Testis (tissue), 2 donors: ENCODE results near the gene HSPA5.

Experiments
- POLR2A ChIP-seq: fragments of 450-650 bp; IDR thresholded peaks from one replicate; pipeline ENCODE4 v1.6.1; 2017; ENCODE audit warnings: antibody characterized with exemption, mild to moderate bottlenecking, moderate library complexity
- TF ChIP-seq, protein P1 (sequence below), 3 experiments: fragments of 450-650 bp in 2 of 3; fragments of 200-600 bp in 1 of 3; sonication (generic) in 1 of 3; IDR thresholded peaks; one replicate each; pipeline ENCODE4 v1.5.1; 2016 to 2019; ENCODE audit warnings: antibody characterized with exemption in 3 of 3, mild to moderate bottlenecking in 2 of 3, moderate library complexity in 1 of 3

DNA sequence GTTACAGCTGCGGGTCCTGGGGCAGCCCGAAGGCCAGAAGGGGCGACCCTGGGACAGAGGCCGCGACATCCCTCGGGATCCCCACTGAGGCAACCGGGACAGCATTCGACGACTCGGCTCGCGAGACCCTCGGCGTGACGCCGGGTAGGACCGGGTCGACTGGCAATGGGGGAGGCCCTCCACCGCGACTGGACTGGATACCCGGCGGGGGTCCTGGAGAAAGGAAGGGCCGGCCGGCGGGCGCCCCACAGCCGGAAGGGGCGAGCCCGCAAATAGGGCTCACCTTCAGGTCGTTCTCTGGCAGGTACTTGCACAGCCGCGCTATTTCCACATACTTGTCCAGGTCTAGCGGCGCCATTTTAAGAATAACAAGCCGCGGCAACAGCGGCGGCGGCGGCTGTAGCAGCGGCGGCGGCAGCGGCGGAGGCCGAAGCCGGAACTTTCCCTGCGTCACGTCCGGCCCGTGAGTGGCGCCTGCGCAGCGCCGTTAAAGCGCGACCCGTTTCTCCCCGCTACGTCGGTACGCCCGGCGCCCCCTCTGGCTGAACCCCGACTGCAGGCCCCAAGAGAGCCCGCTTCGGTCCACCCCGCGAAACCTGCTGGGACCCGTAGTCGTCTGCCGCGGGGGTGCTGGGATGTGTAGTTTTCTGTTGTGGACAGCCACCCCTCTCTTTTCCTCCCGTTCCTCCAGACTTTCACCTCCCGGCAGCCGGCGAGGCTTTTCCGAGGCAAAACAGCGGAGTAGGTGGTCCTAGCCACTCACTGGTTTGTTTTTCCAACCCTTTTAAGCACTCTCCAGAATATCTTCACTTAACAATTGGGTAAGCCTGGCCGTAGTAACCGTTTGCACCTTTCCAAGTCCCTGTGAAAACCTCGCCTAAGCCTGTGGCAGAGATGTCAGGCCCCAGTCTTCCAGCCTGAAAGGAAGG lies 51.5 kb downstream of the HSPA5 start, which contains the start of gene PPP6C:
- no peak for TF ChIP-seq POLR2A
- TF ChIP-seq, protein P1, sequence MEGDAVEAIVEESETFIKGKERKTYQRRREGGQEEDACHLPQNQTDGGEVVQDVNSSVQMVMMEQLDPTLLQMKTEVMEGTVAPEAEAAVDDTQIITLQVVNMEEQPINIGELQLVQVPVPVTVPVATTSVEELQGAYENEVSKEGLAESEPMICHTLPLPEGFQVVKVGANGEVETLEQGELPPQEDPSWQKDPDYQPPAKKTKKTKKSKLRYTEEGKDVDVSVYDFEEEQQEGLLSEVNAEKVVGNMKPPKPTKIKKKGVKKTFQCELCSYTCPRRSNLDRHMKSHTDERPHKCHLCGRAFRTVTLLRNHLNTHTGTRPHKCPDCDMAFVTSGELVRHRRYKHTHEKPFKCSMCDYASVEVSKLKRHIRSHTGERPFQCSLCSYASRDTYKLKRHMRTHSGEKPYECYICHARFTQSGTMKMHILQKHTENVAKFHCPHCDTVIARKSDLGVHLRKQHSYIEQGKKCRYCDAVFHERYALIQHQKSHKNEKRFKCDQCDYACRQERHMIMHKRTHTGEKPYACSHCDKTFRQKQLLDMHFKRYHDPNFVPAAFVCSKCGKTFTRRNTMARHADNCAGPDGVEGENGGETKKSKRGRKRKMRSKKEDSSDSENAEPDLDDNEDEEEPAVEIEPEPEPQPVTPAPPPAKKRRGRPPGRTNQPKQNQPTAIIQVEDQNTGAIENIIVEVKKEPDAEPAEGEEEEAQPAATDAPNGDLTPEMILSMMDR (IDR thresholded peaks at IDR 0.05), result peak; percentile 52 to 82 (median 75)
